Fibroblast of skin of right quadriceps (primary cell): ENCODE results near the gene ARID2.
A peak's percentile ranks its signal among the peaks of the same experiment; 100 is the strongest.

ENCODE experiments used
- DNase-seq: peaks from one replicate; pipeline ENCODE4 v3.0.0-alpha.2; 2013

Gene ARID2

DNA sequence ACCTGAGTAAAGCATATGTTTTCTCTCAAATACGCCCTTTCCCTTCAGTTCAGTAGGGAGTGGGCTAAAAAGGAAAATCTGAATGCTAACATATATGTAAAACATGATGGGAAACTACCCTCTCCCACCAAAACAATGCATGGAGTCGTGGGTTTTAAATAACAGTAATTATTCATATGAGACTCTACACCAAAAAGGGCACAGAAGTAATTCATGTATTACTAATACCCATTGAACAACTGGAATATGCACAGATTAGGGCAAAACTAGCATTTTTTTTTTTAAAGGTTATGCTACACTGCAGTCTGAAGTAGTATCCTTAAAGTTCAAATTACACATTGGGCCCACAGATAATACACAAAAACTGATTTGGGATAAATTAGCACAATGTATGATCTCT is 8.1 kb upstream of the ARID2 start:
- DNase-seq, result no peak

- no peak for DNase-seq
Observed at GRCh38 chr12:45721954-45722353, 7.6 kb upstream of the ARID2 start.

DNA sequence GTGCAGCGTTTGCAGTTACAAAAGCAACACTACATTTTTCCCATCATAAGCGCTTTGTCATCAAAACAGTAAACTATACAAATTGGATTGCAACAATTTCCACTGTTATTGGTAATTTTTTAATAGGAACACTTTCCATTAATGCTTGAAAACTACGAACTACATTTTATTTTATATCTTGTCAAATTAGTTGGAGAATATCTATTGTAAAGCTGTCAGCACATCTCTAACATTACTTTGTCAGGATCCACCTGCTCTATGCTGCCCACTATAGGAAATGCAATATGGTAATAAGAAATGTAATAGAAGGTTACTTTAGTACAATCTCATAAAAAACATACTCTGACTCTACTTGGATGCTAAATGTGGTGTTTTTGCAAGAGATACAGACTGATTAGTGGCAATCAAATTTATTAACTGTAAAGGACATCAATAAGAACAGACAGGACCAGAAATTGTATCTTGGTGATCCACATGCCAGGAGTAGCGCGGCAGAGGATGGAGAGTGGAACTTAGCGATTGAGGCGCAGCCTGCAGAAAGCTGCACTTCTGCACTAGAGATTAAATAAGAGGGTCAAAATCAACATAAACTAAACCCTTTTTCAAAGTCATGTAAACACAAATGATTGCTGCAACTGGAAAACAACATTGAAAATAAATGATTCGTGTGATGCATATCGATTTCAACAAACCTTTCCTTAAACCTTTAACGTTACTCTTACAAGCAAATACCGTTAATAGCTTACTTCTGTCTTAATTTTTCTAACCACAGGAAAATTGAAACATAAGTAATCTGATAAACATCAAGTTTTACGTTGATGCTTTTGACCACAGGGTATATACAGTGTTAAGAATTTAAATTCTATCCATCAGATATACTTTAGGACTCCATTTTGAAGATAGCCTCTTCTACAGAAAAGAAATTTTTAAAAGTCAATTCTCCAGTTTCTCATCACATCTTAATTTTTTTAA is 3.6 kb upstream of the ARID2 start:
- DNase-seq, result peak; percentile 38

DNA sequence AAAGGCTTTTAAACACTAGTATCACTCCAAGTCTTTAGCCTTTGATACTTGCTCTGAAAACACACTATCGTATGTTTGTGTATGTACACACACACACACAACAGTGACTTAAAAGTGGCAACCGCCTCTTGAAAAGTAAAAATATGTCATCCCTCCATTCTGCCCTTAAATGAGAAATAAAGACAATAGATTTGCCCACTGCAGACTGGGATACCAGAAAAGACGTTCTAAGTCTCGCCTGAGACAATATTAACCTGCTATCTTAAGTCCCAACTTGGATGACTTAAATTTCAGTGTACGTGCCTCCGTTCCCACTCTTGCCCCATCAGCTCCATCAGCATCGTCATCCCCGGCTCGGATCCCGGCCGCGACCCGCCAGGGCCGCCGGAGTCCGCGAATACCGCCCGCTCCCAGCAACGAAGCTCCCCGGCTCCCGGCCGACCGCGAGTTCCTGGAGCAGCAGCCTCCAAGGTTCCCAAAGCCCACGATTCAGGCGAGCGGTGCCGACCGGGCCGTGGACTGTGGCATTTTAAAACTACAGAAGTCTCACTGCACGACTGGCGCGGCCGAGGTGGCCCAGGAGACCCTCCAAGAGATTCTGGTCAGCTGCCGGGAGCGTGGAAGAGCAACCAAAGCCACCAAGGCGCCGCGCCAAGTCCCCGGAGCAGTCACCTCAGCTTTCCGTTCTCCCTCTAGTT is 2.8 kb upstream of the ARID2 start:
- peak; percentile 28 for DNase-seq

DNA sequence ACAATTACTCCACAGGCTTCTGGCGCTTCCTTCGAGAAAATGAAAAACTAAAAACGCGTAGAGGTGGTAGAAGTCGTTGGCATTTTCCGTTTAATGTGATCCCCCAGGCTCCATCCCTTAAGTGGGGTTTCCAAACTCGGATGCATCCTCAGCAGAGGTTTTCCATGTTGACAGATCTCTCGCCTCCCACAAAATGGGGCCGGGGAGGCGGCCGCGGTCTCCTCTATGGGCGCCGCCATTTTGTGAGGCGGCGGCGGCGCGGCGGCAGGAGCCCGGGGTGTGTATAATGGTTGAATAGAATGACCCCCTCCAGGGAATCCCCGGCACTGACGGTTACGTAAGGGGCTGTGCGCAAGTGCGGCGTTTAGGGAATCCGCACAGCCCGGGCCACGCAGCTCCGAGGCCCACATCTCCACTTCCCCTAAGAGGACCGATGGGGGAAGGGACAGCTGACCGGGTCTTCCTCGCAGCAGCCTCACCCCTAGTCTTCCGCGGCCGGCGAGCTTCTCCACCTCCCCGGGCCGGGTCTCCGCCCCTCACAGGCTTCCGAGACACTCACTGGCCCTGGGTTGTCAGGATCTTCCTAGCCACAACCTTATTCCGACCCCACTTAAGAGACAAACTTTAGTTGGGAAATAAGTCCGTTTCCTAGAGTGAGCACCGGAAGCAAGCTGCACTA is 2.1 kb upstream of the ARID2 start:
- peak; percentile 98 for DNase-seq

GRCh38 chr12:45727980-45728629 is 1.4 kb upstream of the ARID2 start:
- DNase-seq, result no peak

GRCh38 chr12:45728630-45729232 is 775 bp upstream of the ARID2 start:
- peak; percentile 97 for DNase-seq

DNA sequence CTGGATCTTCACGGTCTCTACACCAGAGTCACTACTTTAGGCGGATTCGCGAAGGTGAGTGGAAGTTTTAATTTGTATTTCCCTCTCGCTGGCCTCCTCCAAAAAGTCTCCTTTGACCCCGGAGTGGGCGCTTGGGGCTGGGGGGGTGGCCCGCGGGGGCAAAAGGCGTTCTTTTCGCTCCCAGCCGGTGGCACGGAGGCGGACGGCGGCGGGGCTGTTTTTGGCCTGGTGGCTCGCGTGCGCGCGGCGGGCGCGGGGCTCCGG is 510 bp downstream of the ARID2 start:
- DNase-seq, result no peak

DNA sequence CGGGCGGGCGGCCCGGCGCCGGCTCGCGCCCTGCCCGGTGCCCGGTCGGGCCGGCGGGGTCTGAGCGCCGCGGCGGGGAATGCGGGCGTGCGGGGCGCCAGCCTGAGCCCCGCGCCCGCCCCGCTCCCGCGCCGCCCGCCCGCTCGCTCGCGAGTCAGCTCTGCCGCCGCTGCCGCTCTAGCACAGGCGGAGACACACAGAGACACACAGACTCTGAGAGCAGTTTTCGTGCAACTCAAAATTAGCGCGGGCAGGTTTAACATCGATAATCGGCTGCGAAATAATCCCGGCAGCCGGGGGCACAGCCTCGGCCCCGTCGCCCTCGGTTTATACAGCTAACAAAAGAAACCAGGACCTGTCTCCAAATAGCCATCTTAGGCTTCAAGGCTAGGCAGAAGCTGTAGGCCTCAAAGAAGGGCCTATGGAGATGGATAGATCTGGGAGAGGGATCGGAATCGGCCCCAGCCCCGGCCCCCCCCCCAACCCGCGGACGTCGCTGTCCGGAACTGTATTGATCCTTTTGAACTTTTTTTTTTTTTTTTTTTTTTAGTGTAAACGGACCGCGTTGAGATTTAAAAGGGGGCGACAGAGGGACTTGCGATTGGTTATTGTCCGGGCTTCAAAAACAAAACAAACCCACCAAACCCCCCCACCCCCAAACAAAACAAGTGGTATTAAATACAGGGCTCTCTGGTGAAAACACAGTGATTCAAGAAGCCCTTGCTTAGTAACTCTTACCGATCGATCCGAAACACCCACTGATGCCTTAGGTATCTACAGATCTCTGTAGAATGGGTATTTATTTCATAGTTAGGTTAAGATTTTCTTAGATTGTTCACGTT is 1.1 kb downstream of the ARID2 start:
- peak; percentile 58 for DNase-seq

- DNase-seq, result no peak
Observed at GRCh38 chr12:45731190-45731775, 1.8 kb downstream of the ARID2 start.

- no peak for DNase-seq
Observed at GRCh38 chr12:45732250-45732649, 2.7 kb downstream of the ARID2 start.

DNA sequence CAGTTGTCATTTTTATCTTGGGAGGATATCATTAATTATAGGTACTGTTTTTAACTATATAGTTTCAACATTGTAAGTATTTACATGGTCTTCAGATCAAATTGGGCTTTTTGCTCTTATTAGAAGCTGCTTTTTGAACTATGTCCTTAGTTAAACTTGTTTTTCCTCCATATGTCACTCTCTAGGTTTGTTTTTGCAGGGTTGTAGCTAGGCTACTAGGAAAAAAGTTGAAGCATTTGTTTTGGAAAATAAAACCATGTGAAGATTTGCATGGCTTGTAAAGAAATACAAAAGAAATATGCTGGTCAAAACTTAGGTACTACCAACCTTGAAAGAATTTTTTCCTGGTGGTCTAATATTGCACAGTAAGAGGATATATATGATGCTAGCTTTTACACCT is 3.4 kb downstream of the ARID2 start:
- no peak for DNase-seq

DNA sequence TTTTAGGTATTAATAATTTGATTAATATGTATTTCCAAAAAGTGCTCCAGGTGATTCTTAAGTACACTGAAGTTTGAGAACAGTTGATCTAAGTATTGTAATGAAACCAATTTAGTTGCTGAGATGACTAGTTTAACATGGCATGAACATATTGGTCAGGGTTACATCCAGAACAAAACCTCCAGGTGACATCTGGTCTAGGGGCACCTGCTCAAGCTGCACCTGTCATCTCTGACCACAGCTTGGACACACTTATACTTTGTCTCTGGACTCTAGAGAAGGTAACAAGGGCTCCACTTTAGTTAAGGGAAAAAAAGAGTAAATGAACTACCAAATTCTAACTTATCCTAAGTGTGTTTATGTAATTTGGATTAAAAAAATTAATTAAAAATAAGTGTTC is 8.1 kb downstream of the ARID2 start:
- DNase-seq, result no peak

DNA sequence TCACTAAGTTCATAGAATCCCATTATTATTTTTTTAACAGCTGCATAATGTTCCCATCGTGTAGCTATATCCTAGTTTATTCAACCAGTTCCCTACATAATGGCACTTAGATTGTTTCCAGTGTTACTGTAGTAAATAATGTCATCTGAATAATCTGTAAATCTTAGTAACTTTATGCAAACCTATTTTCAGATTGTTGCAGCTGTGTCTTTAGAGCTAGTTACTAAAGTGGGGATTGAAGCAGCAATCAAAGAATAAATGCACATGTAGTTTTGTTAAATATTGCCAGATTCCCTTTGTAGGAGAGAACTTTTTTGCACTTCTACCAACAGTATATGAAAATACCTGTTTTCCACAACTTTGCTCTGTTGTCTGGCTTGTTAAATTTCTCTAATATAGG is 13.1 kb downstream of the ARID2 start:
- no peak for DNase-seq

GRCh38 chr12:45743247-45743646 is 13.7 kb downstream of the ARID2 start:
- no peak for DNase-seq

GRCh38 chr12:45745861-45746277 is 16.4 kb downstream of the ARID2 start:
- DNase-seq, result peak; percentile 20

- DNase-seq, result no peak
Observed at GRCh38 chr12:45756666-45757065, 27.2 kb downstream of the ARID2 start.

DNA sequence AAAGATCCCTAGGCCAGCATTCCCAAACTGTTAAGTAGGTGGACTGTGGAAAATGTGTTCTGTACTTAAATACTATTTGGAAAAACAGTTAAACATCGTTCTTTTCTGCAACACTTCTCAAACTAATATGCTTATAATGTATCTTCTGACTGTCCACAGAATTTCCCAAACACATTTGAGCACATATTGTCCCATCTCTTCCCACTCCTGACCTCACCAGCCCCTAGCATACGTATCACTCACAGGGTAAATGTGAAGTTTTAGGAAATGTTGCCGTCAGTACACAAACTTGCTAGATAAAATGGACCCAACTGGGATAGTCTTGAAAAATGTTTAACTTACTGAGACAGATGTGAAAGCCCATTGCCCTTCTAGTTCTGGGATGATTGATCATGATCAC is 27.7 kb downstream of the ARID2 start:
- no peak for DNase-seq

DNA sequence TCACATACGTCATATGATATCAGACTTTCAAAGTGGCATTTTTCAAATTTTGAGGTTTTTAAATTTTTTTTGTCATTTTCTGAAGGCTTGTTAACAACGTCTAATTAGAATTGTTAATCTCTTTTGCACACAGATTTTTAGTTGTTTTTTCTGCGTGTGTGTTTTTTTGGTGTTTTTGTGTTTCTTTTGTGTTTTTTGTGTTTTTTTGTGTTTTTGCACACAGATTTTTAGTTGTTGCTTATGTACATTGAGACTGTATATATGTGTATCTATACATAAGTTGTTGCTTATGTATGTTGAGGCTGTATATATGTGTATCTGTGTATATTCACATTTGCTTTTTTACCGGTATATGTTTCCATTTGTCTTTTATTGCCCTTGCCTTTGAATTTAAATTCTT is 30.8 kb downstream of the ARID2 start:
- no peak for DNase-seq

DNA sequence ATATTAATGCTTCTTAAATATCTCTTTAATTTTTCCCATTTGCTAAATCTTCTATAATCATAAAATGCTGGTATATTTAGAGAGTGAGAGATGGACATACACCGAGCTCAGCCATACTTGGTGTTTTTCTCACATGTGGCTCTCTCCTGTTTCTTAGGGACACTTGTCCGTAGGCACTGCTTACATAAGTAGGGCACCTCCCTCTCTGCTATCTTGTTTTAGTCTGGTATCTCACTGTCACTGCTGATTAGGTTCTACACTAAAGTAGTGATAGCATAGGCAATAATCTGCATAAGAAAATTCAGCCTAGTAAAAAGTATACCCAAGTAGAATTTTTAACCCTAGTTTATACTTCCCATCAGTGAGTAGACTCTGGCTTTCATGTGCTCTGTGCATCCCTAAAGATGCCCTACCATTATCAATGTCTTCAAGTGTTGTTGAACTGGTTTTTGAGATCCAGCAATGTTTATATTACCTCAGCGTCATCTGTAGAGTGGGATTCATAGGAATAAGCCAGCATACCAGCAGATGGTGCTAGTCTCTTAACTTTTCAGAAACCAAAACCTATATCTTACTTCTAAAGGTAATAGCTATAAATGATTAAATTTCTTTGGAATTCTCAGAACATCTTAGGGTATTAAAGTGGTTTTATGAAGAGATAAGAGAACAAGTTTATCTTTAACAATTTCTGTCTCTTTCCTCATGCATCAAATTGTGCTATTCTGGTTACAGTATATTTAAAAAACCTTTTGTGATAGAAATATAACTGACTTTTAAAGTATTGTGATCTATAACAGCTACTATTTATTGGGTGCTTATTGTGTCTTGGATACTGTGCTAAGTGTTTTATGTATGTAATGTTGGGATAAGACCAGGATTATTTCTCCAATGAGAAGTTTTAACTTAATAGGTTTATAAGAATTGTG is 32.9 kb downstream of the ARID2 start:
- peak; percentile 39 for DNase-seq
